Naive thymus-derived CD4-positive, alpha-beta T cell (primary cell): ENCODE data around the gene TBC1D5. TPM values are rescaled to one million over a fixed set of nuclear protein-coding genes. Genes with fewer than 3 reads are reported as not detected.

ENCODE experiments used
- ATAC-seq: fragments of 150-1000 bp; cut with Tn5 transposase; 2 replicates; pipeline ENCODE4 v1.10.0; 2021; ENCODE audit warnings: mild to moderate bottlenecking, moderate library complexity
- CTCF ChIA-PET: fragments of 350-600 bp; sonication (Branson Sonifier 250); formaldehyde crosslinking; loops from one replicate; lab custom pipeline; 2021; ENCODE audit warnings: antibody characterized with exemption; lab: Charles Lee
- POLR2A ChIA-PET: fragments of 350-600 bp; sonication (Branson Sonifier 250); formaldehyde crosslinking; loops from one replicate; lab custom pipeline; 2021; ENCODE audit warnings: antibody characterized with exemption, inconsistent platforms; lab: Charles Lee
- DNase-seq, 9 donors: peaks; one replicate each; pipeline versions ENCODE4 v3.0.0 to v3.0.0-alpha.2; 2020 to 2022; ENCODE audit warnings: mixed read lengths in 1 of 9
- H3K27ac ChIP-seq: one replicate; pipeline ENCODE4 v1.7.0; 2013; ENCODE audit warnings: mild to moderate bottlenecking, low read depth, low read length, moderate library complexity
- H3K27me3 ChIP-seq, 2 donors: one replicate each; pipeline ENCODE4 v1.7.0; 2013; ENCODE audit warnings: low read length in 2 of 2, mild to moderate bottlenecking in 2 of 2, moderate library complexity in 2 of 2; ENCODE audit not compliant: control insufficient read depth in 2 of 2, insufficient read depth in 2 of 2
- H3K36me3 ChIP-seq, 3 experiments: 1 replicate in 2 of 3; 2 replicates in 1 of 3; pipeline ENCODE4 v1.7.0; 2013; ENCODE audit warnings: low read length in 3 of 3, mild to moderate bottlenecking in 3 of 3, moderate library complexity in 1 of 3; ENCODE audit not compliant: insufficient read depth in 3 of 3, control insufficient read depth in 2 of 3
- H3K4me1 ChIP-seq, 2 donors: one replicate each; pipeline ENCODE4 v1.7.0; 2013; ENCODE audit warnings: low read length in 2 of 2, mild to moderate bottlenecking in 2 of 2, moderate library complexity in 1 of 2; ENCODE audit not compliant: control insufficient read depth in 2 of 2, insufficient read depth in 2 of 2
- H3K4me3 ChIP-seq: 2 replicates; pipeline ENCODE4 v1.7.0; 2013; ENCODE audit warnings: mild to moderate bottlenecking, low read length
- H3K9me3 ChIP-seq, 3 experiments: 1 replicate in 2 of 3; 2 replicates in 1 of 3; pipeline ENCODE4 v1.7.0; 2013; ENCODE audit warnings: low read length in 3 of 3; ENCODE audit not compliant: control insufficient read depth in 2 of 3
- H3K27ac Mint-ChIP-seq, 9 donors: one replicate each; pipeline ENCODE4 v1.8.0; 2020 to 2022; ENCODE audit warnings: mixed read lengths in 9 of 9, mild to moderate bottlenecking in 8 of 9, moderate library complexity in 5 of 9, inconsistent platforms in 2 of 9
- H3K27me3 Mint-ChIP-seq, 5 donors: one replicate each; pipeline ENCODE4 v1.8.0; 2021 to 2022; ENCODE audit warnings: mixed read lengths in 5 of 5, mild to moderate bottlenecking in 1 of 5
- H3K36me3 Mint-ChIP-seq, 5 donors: one replicate each; pipeline ENCODE4 v1.8.0; 2020 to 2022; ENCODE audit warnings: mixed read lengths in 5 of 5, mild to moderate bottlenecking in 3 of 5, inconsistent platforms in 1 of 5
- H3K4me1 Mint-ChIP-seq, 7 donors: one replicate each; pipeline ENCODE4 v1.8.0; 2020 to 2022; ENCODE audit warnings: mixed read lengths in 7 of 7, mild to moderate bottlenecking in 3 of 7, inconsistent platforms in 1 of 7
- H3K4me3 Mint-ChIP-seq, 10 donors: one replicate each; pipeline ENCODE4 v1.8.0; 2020 to 2022; ENCODE audit warnings: mild to moderate bottlenecking in 10 of 10, mixed read lengths in 10 of 10, moderate library complexity in 6 of 10, inconsistent platforms in 2 of 10
- H3K9me3 Mint-ChIP-seq, 11 donors: one replicate each; pipeline ENCODE4 v1.8.0; 2020 to 2022; ENCODE audit warnings: mixed read lengths in 11 of 11, mild to moderate bottlenecking in 4 of 11, inconsistent platforms in 1 of 11, moderate library complexity in 1 of 11
- intact Hi-C, 2 donors: fragments of 100-400 bp; cut with micrococcal nuclease; formaldehyde crosslinking; loops; one replicate each; pipeline ENCODE4 v1.15.1; 2023
- polyA plus RNA-seq, 2 donors: library from polyadenylated mRNA; unstranded; fragments of 300-500 nt; fragmentation: Illumina TruSeq; gene quantifications; one replicate each; pipeline ENCODE4 v1.2.3, GENCODE V29; 2021
- total RNA-seq, 6 experiments: library from RNA in 5 of 6; stranded (reverse) in 5 of 6; gene quantifications; 1 replicate in 5 of 6; 2 replicates in 1 of 6; pipeline ENCODE4 v1.2.3 and lab custom pipeline; 2021 to 2026

Gene TBC1D5
- total and polyA plus RNA-seq, 7 experiments from 2014 or later = 30.5 to 54.0 (median 37.4) TPM

DNA sequence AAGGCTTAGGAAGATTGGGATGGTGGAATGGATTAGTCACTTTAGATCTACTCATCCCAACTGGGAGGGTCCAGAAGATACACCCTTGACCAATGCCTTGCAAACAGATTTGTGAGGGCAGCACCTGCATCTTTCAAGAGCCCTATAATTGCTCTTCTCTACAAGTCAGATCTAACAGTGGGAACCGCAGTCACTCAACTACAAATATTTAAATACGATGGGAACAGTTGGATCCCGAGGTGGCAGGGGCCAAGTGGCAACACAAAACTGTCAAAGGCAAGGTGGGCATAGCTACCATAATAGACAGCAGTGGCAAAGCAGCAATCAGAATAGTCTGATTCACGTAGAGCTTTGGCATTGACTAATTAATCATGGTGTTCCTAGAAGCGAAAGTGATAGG, 152.0 kb downstream of the TBC1D5 start:
- intact Hi-C loops = no loop called here
- no peak overlapping the region for H3K27ac Mint-ChIP-seq
- no peaks in the 10 kb centered on the region for H3K27me3 ChIP-seq
- peaks cover 28 to 67% (median 55%) of the 10 kb centered on the region in 5 donors for H3K36me3 Mint-ChIP-seq
- no peaks in the 10 kb centered on the region for H3K4me1 ChIP-seq
- no peaks in the 10 kb centered on the region for H3K27me3 Mint-ChIP-seq
- H3K4me3 Mint-ChIP-seq = no peak overlapping the region
- ChIA-PET POLR2A (no interaction called here), CTCF (no interaction called here)
- peaks cover 0 to 19% (median 0%) of the 10 kb centered on the region in 3 experiments for H3K9me3 ChIP-seq
- H3K4me1 Mint-ChIP-seq = peaks cover 0 to 8% (median 5%) of the 10 kb centered on the region in 7 donors
- H3K9me3 Mint-ChIP-seq = peaks cover 0 to 55% (median 26%) of the 10 kb centered on the region in 11 donors
- ATAC-seq = no peak
- no peak for DNase-seq
- H3K36me3 ChIP-seq = no peaks in the 10 kb centered on the region
- H3K4me3 ChIP-seq = no peak overlapping the region
- no peak overlapping the region for H3K27ac ChIP-seq

DNA sequence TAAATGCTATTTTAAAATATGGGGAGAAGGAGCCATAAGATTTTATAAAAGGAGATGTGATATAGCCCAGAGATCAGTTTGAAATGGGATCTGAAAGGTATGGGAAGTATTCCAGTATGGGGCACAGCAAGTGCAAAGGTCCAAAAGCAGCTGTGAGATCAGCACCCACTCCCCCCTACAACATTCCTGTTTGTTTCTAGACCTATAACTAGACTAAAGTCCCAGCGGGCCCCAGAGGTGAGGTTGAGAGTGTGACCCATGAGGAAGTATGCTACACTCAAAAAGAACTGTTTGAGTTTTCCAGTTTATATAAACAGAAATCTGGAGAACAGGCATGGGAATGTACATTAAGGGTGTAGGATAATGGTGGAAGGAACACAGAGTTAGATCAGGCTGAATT, 152.5 kb downstream of the TBC1D5 start:
- H3K9me3 ChIP-seq = peaks cover 0 to 19% (median 0%) of the 10 kb centered on the region in 3 experiments
- ChIA-PET POLR2A (no interaction called here), CTCF (no interaction called here)
- no peak overlapping the region for H3K27ac ChIP-seq
- H3K4me1 ChIP-seq = no peaks in the 10 kb centered on the region
- Mint-ChIP-seq H3K9me3 (peaks cover 0 to 51% (median 26%) of the 10 kb centered on the region in 11 donors), H3K27ac (no peak overlapping the region), H3K36me3 (peaks cover 28 to 66% (median 55%) of the 10 kb centered on the region in 5 donors), H3K4me3 (no peak overlapping the region), H3K4me1 (peaks cover 0 to 11% (median 5%) of the 10 kb centered on the region in 7 donors), H3K27me3 (no peaks in the 10 kb centered on the region)
- no peak for ATAC-seq
- no peaks in the 10 kb centered on the region for H3K36me3 ChIP-seq
- H3K27me3 ChIP-seq = no peaks in the 10 kb centered on the region
- no peak overlapping the region for H3K4me3 ChIP-seq
- intact Hi-C loops = no loop called here
- DNase-seq = no peak

DNA sequence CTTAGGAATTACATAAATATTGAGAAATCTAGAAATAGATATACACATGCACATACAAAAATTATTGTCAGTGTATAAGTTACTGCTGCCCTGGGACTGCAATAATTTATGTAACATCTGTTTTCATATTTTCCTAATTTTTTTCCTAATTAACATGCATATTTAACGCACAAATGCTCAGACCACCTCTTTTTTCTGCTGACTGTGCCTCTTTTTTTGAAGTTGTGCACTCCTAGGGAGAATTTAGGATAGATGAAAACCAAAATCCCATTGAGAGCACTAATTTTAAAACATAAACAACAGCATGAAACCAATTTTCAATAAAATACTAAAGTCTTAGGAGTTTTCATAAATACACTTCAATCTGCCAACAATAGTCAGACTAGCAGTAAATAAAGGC, 154.0 kb downstream of the TBC1D5 start:
- peaks cover 19 to 59% (median 45%) of the 10 kb centered on the region in 5 donors for H3K36me3 Mint-ChIP-seq
- intact Hi-C loops = no loop called here
- Histone ChIP-seq H3K27me3 (no peaks in the 10 kb centered on the region), H3K4me1 (no peaks in the 10 kb centered on the region), H3K4me3 (no peak overlapping the region), H3K27ac (no peak overlapping the region), H3K9me3 (peaks cover 0 to 19% (median 0%) of the 10 kb centered on the region in 3 experiments), H3K36me3 (no peaks in the 10 kb centered on the region)
- no peak for DNase-seq
- no peak overlapping the region for H3K27ac Mint-ChIP-seq
- POLR2A ChIA-PET = interaction anchor here (0.6 kb wide), 1 partner anchor 47 kb away, joined by 6 read pairs; no protein-coding TSS in a partner anchor
- no peaks in the 10 kb centered on the region for H3K27me3 Mint-ChIP-seq
- H3K4me3 Mint-ChIP-seq = no peak overlapping the region
- no peak for ATAC-seq
- peaks cover 0 to 11% (median 5%) of the 10 kb centered on the region in 7 donors for H3K4me1 Mint-ChIP-seq
- CTCF ChIA-PET = no interaction called here
- H3K9me3 Mint-ChIP-seq = peaks cover 0 to 44% (median 20%) of the 10 kb centered on the region in 11 donors

DNA sequence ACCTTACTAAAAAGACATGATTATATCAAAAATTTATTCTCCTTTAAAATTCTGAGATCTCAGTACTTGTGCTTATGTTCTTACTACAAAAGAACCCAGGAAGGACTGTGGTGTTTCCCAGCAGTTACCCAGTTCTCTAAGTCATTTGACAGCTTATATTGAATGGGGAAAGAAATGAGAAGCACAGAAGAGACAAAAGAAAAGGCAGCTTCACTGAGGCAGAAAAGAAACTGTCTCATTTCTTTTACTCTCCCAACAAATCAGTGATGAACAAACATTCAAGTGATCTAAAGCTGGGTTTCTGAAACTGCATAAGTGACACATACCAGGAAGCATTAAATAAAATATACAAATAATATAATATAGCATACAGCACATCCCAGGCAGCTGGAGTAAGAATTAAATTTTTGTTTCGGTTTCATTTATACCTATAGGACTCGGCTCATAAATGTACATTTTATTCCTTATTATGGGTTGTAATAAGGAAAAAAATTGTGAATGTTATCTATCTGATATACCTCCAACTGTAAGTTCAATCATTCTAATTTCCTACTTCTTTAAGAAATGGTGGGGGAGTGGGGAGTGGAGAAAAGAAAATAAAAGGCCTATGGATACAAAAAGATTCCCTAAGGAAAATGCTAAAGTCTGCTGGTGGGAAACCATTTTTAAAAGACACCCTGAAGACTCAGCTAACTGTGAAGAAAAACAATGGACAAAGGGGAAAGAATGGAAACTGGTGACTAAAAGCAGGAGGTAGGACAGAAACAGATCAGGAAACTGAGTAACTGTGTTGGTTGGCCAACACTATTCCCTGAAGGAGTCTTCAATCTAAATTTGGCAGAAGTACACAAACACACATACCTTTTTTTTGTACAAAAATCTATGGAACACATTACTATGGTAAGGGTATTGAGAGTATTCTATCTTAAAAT, 156.8 kb downstream of the TBC1D5 start:
- ChIA-PET POLR2A (no interaction called here), CTCF (no interaction called here)
- peaks cover 0 to 15% (median 6%) of the 10 kb centered on the region in 7 donors for H3K4me1 Mint-ChIP-seq
- Histone ChIP-seq H3K36me3 (no peaks in the 10 kb centered on the region), H3K9me3 (peaks cover 0 to 10% (median 0%) of the 10 kb centered on the region in 3 experiments), H3K27ac (no peak overlapping the region), H3K4me3 (no peak overlapping the region), H3K27me3 (no peaks in the 10 kb centered on the region), H3K4me1 (no peaks in the 10 kb centered on the region)
- ATAC-seq = no peak
- H3K27ac Mint-ChIP-seq = no peak overlapping the region
- intact Hi-C loops = no loop called here
- peaks cover 0 to 20% (median 12%) of the 10 kb centered on the region in 11 donors for H3K9me3 Mint-ChIP-seq
- no peak for DNase-seq
- no peak overlapping the region for H3K4me3 Mint-ChIP-seq
- H3K27me3 Mint-ChIP-seq = no peaks in the 10 kb centered on the region
- H3K36me3 Mint-ChIP-seq = peaks cover 13 to 43% (median 31%) of the 10 kb centered on the region in 5 donors

DNA sequence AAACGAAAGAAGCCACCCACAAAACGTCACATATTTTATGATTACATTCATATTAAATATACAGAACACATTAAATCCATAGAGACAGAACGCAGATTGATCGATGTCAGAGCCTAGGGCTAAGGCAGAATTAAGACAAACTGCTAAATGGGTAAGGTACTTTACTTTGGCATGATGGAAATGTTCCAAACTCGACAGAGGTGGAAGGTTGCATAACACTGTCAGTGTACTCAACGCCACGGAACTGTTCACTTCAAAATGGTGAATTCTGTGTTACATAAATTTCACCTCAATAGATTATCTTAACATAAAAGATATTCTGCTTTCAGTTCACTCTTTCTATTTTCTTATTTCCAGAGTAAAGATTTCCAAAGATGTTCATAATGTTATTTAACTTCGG, 158.4 kb downstream of the TBC1D5 start:
- DNase-seq (no peak), ATAC-seq (no peak)
- Histone ChIP-seq H3K9me3 (no peaks in the 10 kb centered on the region), H3K4me1 (peaks cover 8 to 13% of the 10 kb centered on the region in 2 donors), H3K36me3 (no peaks in the 10 kb centered on the region), H3K27ac (no peak overlapping the region), H3K4me3 (no peak overlapping the region), H3K27me3 (no peaks in the 10 kb centered on the region)
- Mint-ChIP-seq H3K27ac (no peak overlapping the region), H3K4me3 (no peak overlapping the region), H3K9me3 (peaks cover 0 to 6% (median 0%) of the 10 kb centered on the region in 11 donors), H3K36me3 (peaks cover 0 to 27% (median 15%) of the 10 kb centered on the region in 5 donors), H3K4me1 (peaks cover 0 to 16% (median 7%) of the 10 kb centered on the region in 7 donors), H3K27me3 (no peaks in the 10 kb centered on the region)
- CTCF ChIA-PET = no interaction called here
- POLR2A ChIA-PET = no interaction called here
- intact Hi-C loops = no loop called here

DNA sequence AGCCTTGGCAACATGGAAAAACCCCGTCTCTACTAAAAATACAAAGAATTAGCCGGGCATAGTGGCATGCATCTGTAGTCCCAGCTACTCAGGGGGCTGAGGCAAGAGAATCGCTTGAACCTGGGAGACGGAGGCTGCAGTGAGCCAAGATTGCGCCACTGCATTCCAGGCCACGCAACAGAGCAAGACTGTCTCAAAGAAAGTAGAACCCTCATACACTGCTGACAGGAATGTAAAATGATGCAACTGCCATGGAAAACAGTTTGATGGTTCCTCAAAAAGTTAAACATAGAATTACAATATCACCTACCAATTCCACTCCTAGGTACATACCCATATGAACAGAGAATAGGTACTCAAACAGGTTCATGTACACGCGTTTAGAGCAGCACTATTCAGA, 158.9 kb downstream of the TBC1D5 start:
- no peak for DNase-seq
- CTCF ChIA-PET = no interaction called here

More for the DNA sequence above, 158.9 kb downstream of the TBC1D5 start:
- no peaks in the 10 kb centered on the region for H3K27me3 ChIP-seq
- Mint-ChIP-seq H3K27ac (no peak overlapping the region), H3K27me3 (no peaks in the 10 kb centered on the region), H3K36me3 (peaks cover 0 to 22% (median 10%) of the 10 kb centered on the region in 5 donors), H3K4me3 (no peak overlapping the region), H3K9me3 (peaks cover 0 to under 1% (median 0%) of the 10 kb centered on the region in 11 donors), H3K4me1 (peaks cover 0 to 16% (median 7%) of the 10 kb centered on the region in 7 donors)
- no peaks in the 10 kb centered on the region for H3K9me3 ChIP-seq
- H3K36me3 ChIP-seq = no peaks in the 10 kb centered on the region
- H3K4me3 ChIP-seq = no peak overlapping the region
- H3K27ac ChIP-seq = no peak overlapping the region
- POLR2A ChIA-PET = no interaction called here
- peaks cover 8 to 13% of the 10 kb centered on the region in 2 donors for H3K4me1 ChIP-seq
- ATAC-seq = no peak
- intact Hi-C loops = no loop called here
